ENCODE results near the gene SPI1.

DNA sequence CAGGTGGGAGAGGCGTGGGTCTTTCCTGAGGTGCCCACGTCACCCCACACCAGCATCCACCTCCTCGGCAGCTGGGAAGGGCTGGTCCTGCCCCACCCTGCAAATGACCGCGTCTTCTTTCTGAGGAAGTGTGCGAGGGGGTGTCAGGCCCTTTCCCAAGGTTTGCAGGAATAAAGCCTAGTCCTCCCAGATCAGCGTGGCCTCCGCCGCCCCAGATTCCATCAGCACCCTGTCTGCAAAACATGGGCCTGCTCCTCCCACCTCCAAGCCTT, 15.6 kb upstream of the SPI1 start:
- TF ChIP-seq, protein P1, sequence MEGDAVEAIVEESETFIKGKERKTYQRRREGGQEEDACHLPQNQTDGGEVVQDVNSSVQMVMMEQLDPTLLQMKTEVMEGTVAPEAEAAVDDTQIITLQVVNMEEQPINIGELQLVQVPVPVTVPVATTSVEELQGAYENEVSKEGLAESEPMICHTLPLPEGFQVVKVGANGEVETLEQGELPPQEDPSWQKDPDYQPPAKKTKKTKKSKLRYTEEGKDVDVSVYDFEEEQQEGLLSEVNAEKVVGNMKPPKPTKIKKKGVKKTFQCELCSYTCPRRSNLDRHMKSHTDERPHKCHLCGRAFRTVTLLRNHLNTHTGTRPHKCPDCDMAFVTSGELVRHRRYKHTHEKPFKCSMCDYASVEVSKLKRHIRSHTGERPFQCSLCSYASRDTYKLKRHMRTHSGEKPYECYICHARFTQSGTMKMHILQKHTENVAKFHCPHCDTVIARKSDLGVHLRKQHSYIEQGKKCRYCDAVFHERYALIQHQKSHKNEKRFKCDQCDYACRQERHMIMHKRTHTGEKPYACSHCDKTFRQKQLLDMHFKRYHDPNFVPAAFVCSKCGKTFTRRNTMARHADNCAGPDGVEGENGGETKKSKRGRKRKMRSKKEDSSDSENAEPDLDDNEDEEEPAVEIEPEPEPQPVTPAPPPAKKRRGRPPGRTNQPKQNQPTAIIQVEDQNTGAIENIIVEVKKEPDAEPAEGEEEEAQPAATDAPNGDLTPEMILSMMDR (IDR thresholded peaks at IDR 0.05) = no peak
- TF ChIP-seq POLR2AphosphoS5 (IDR thresholded peaks at IDR 0.05; ENCODE audit: low read depth, low read length) = no peak
- no peak for TF ChIP-seq TCF7L2 (IDR thresholded peaks at IDR 0.05; ENCODE audit: low read depth, low read length)
